ENCODE results near the gene FAM216A. TPM values are rescaled to one million over a fixed set of nuclear protein-coding genes. Genes with fewer than 3 reads are reported as not detected.
"Not testable (repeated sequence)": the region's sequence is repeated elsewhere in the genome, so short reads cannot be mapped to it uniquely, and the experiment has no call there.

The FAM216A gene
- total and polyA plus RNA-seq, 12 donors, result 5.0 to 20.0 (median 9.6) TPM

GRCh38 chr12:110453569-110454296, 14.9 kb upstream of the FAM216A start:
- Histone ChIP-seq H3K27me3 (no peaks in the 10 kb centered on the region), H3K36me3 (replicated peaks in 1 of 2) (peaks cover 0 to 9% of the 10 kb centered on the region in 2 donors), H3K4me3 (no peak overlapping the region), H3K9me3 (replicated peaks in 1 of 3) (no peaks in the 10 kb centered on the region), H3K27ac (no peak overlapping the region), H3K4me1 (replicated peaks in 1 of 2) (peaks cover 0 to 10% of the 10 kb centered on the region in 2 donors)
- intact Hi-C loops (cut with DNase I), result no loop called here
- TF ChIP-seq CTCF (IDR thresholded peaks at IDR 0.05) (no peak), POLR2A (IDR thresholded peaks at IDR 0.05) (no peak)
- 88 to 90% (median 89%) methylated on average over 4 of the region's 4 CpGs for WGBS, 4 donors
- no peak for DNase-seq

- no peak for DNase-seq
- TF ChIP-seq CTCF (IDR thresholded peaks at IDR 0.05) (no peak), POLR2A (IDR thresholded peaks at IDR 0.05) (no peak)
- Histone ChIP-seq H3K27ac (no peak overlapping the region), H3K4me1 (replicated peaks in 1 of 2) (no peaks in the 10 kb centered on the region), H3K4me3 (no peak overlapping the region), H3K9me3 (replicated peaks in 1 of 3) (no peaks in the 10 kb centered on the region), H3K36me3 (replicated peaks in 1 of 2) (peaks cover 0 to 33% of the 10 kb centered on the region in 2 donors), H3K27me3 (no peaks in the 10 kb centered on the region)
- intact Hi-C loops (cut with DNase I), result no loop called here
- WGBS, 4 donors, result 83 to 94% (median 88%) methylated on average over 4 of the region's 4 CpGs
Measured at GRCh38 chr12:110458756-110459155, 9.9 kb upstream of the FAM216A start.

DNA sequence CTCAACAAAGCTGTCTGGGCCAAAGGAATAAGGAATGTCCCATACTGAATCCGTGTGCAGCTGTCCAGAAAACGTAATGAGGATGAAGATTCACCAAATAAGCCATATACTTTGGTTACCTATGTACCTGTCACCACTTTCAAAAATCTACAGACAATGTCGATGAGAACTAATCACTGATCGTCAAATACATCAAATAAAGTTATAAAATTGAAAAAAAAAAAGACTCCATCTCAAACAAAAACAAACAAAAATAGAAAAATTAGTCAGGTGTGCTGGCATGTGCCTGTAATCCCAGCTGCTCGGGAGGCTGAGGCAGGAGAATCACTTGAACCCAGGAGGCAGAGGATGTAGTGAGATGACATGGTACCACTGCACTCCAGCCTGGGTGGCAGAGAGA, 7.5 kb upstream of the FAM216A start:
- H3K9me3 ChIP-seq (replicated peaks in 1 of 3); H3K27ac ChIP-seq; H3K27me3 ChIP-seq; H3K4me1 ChIP-seq (replicated peaks in 1 of 2); intact Hi-C loops (cut with DNase I); DNase-seq; H3K4me3 ChIP-seq: not testable (repeated sequence)
- H3K36me3 ChIP-seq (replicated peaks in 1 of 2), result peaks cover 0 to 43% of the 10 kb centered on the region in 2 donors
- 89 to 95% (median 91%) methylated on average over 5 of the region's 5 CpGs for WGBS, 4 donors

GRCh38 chr12:110465024-110465423, 3.6 kb upstream of the FAM216A start:
- H3K4me3 ChIP-seq, result no peak overlapping the region
- H3K27ac ChIP-seq, result no peak overlapping the region
- no peaks in the 10 kb centered on the region for H3K9me3 ChIP-seq (replicated peaks in 1 of 3)
- intact Hi-C loops (cut with DNase I), result no loop called here
- H3K27me3 ChIP-seq, result no peaks in the 10 kb centered on the region
- peaks cover 8 to 13% of the 10 kb centered on the region in 2 donors for H3K4me1 ChIP-seq (replicated peaks in 1 of 2)
- DNase-seq, result peak in 1 of 7 donors; percentile 38
- H3K36me3 ChIP-seq (replicated peaks in 1 of 2), result peaks cover 0 to 28% of the 10 kb centered on the region in 2 donors
- TF ChIP-seq POLR2A (IDR thresholded peaks at IDR 0.05) (no peak), CTCF (IDR thresholded peaks at IDR 0.05) (no peak)
- 86 to 92% (median 88%) methylated on average over 2 of the region's 2 CpGs; no CpG with 5 or more reads in 1 of the 4 donors for WGBS, 4 donors

DNA sequence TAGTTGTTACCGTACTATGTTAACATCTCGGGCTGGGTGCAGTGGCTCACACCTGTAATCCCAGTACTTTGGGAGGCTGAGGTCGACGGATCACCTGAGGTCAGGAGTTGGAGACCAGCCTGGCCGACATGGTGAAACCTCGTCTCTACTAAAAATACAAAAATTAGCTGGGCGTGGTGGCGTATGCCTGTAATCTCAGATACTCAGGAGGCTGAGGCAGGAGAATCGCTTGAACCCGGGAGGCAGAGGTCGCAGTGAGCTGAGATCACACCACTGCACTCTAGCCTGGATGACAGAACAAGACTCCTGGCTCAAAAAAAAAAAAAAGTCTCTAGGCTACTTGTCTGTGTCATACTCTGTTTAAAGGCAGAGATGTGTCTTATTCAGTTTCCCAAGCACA, 2.9 kb upstream of the FAM216A start:
- intact Hi-C loops (cut with DNase I); H3K27ac ChIP-seq; H3K4me3 ChIP-seq; H3K27me3 ChIP-seq; H3K9me3 ChIP-seq (replicated peaks in 1 of 3): not testable (repeated sequence)
- Histone ChIP-seq H3K36me3 (replicated peaks in 1 of 2) (peaks cover 0 to 22% of the 10 kb centered on the region in 2 donors), H3K4me1 (replicated peaks in 1 of 2) (peaks cover 8 to 13% of the 10 kb centered on the region in 2 donors)
- peak in 1 of 7 donors; percentile 39 for DNase-seq
- 88 to 93% (median 91%) methylated on average over 11 of the region's 11 CpGs for WGBS, 4 donors

Measured in adrenal gland (tissue), 12 donors.